Stimulated activated CD4-positive, alpha-beta T cell treated with anti-CD3 and anti-CD28 coated beads, TNF-alpha, amount 100 ng/mL, for 4 hours (primary cell): Measurements from ENCODE around the gene TRAF3IP1.

Source experiments
- DNase-seq, 3 experiments: peaks; one replicate each; pipeline ENCODE4 v3.0.0-alpha.2; 2020; ENCODE audit warnings: low read depth in 3 of 3

Gene TRAF3IP1

GRCh38 chr2:238408615-238409340 lies 88.5 kb downstream of the TRAF3IP1 start:
- DNase-seq = no peak

DNA sequence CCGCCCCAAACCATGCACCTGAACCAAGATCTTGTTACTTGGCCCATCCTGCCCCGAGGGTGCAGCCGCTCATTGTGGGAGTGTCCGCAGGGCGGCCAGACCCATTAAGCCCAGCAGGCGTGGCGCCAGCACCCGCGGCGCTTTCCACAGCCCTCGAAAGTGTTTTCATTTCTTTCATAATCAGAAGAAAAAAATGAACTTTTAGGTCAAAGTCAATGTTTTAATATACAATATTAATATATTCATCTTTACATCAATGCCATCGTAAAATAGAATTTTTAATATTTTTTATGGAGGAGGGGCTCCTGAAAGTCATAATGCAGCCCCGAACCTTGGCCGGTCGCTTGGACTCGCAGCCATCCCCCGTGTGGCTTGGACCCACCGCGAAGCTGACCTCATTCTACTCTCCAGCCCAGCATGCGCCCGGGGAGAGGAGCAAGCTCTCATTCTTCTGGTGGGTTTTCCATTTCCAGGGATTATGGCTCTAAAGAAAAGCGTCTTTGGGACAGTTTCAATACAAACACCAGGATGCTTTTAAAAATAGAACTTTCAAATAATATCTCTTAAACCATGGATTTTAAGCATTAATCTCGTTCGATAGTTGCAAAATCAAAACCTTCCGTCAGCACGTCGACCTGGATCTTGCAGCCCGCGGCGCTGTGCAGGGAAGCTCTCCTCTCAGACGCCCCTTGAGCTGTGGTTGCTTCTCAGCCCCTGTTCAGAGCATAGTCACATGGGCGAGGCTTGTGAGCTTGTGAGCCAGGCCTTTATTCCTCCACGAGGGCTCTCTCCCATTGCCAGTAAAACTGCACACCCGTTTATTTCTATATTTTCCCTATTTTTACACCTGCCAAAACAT lies 89.3 kb downstream of the TRAF3IP1 start:
- DNase-seq = no peak

DNA sequence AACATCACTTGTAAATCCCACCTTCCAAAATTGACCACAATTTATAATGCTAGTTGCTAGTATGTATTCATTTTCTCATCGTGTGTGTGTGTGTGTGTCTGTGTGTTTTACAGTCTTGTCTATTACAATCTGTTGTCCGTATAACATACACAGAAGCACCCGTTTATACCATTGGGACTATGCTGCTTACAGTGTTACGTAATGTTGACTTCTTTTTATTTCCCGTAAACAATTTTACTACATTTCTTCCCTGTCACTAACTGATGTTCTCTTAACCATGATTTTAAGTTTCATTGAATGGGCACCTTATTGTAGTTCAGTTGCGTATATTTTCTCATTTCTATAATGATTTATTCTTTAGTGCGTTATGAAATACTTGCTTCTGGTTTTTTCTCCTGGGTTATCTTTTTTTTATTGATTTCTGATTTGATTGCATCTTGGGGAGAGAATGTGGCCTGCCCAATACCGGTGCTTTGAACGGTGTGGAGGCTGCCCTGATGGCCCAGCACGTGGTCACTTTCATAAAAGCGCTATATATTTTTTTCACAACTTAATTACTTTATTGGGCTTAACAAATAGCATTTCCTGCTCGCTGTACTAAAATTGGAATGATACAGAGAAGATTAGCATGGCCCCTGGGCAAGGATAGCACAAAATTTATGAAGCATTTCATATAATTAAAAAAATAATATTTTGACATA lies 91.9 kb downstream of the TRAF3IP1 start:
- no peak for DNase-seq

- no peak for DNase-seq
Measured at GRCh38 chr2:238413368-238413767, 93.0 kb downstream of the TRAF3IP1 start.

- no peak for DNase-seq
Measured at GRCh38 chr2:238415036-238415764, 94.9 kb downstream of the TRAF3IP1 start.

GRCh38 chr2:238415893-238416292 lies 95.6 kb downstream of the TRAF3IP1 start:
- no peak for DNase-seq

DNA sequence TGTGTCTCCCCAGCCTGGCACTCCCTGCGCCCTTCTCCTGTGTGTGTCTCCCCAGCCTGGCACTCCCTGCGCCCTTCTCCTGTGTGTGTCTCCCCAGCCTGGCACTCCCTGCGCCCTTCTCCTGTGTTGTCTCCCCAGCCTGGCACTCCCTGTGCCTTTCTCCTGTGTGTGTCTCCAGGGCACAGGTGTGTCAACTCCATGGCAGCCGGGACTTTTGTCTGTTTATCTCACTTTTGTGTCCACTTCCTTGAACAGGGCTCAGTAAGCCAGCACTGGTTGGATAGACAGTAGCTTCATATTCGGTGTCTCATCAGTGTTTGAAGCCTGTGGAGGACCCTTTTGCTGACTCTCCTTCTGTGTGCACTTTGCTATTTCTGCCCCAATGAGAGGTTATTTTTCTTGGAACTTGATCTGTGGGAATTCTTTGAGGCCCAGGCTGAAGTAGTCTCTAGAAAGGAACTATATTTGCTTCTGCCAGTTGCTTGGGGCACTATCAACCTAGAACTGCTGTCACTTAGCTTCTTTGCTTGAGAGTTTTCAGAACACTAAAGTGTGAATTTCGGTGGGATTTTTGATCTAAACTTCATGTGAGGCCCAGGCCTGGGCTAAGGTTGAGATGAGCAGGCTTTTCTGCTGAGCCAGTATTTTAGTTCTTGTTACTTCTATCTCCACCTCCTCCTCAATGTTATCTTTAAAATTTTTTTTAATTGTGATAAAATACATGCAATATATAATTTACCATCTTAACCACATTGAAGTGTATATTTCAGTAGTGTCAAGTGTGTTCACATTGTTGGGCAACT lies 98.1 kb downstream of the TRAF3IP1 start:
- no peak for DNase-seq

DNA sequence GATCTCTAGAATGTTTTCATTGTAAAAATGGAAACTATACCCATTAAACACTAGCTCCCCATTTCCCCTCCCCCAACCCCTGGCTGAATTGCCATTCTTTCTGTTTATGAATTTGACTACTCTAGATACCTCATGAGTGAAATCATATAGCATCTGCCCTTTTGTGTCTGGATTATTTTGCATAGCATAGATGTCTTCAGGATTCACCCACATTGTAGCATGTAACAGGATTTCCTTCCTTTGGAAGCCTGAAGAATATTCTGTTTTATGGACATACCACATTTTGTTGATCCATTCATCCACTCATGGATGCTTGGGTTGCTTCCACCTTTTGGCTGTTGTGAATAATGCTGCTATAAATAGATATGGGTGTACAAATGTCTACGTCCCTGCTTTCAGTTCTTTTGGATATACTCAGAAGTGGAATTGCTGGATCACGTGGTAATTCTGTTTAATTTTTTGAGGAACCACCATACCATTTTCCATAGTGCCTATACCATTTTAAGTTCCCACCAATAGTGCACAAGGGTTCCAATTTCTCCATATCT lies 98.8 kb downstream of the TRAF3IP1 start:
- DNase-seq = no peak

- no peak for DNase-seq
Measured at GRCh38 chr2:238420442-238420841, 100.1 kb downstream of the TRAF3IP1 start.

- DNase-seq = no peak
Measured at GRCh38 chr2:238420878-238421694, 100.8 kb downstream of the TRAF3IP1 start.

- no peak for DNase-seq
Measured at GRCh38 chr2:238421695-238422035, 101.3 kb downstream of the TRAF3IP1 start.

DNA sequence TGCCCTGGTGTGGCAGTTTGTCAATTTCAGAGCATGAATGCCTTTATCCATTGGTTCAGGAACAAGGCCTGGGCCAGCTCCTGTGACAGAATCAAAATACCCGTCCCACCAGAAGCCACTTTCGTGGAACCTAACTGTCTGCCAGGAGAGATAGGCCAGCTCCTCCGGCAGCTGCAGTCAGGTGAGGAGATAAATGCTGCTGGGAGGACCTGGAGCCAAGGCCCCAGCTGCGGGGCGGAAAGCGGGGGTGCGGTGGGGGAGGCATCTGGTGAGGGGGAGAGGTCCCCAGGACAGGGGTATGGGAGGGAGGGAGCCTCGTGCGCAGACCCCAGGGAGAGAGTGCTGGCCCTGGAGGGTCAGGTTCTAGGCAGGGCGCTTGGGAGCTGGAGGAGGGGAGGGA lies 102.0 kb downstream of the TRAF3IP1 start:
- no peak for DNase-seq

DNA sequence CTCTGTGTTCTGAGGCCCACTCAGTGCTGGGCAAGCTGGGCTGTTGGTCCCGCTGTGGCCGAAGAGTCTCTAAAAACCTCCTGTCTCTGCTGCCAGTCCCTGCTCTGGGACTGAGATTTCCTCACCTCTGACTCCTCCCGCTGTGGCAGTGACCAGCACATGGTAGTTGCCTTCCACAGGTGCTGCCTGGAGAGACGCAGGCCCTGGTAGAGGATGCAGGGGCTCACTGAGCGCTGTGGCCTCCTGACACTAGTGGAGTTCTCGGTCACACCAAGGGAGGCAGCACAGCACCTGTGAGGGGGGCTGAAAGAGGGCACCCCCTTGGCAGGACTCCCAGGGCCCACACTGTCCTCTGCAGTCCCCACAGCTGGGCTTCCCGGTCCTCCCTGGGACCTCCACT lies 102.6 kb downstream of the TRAF3IP1 start:
- no peak for DNase-seq

DNA sequence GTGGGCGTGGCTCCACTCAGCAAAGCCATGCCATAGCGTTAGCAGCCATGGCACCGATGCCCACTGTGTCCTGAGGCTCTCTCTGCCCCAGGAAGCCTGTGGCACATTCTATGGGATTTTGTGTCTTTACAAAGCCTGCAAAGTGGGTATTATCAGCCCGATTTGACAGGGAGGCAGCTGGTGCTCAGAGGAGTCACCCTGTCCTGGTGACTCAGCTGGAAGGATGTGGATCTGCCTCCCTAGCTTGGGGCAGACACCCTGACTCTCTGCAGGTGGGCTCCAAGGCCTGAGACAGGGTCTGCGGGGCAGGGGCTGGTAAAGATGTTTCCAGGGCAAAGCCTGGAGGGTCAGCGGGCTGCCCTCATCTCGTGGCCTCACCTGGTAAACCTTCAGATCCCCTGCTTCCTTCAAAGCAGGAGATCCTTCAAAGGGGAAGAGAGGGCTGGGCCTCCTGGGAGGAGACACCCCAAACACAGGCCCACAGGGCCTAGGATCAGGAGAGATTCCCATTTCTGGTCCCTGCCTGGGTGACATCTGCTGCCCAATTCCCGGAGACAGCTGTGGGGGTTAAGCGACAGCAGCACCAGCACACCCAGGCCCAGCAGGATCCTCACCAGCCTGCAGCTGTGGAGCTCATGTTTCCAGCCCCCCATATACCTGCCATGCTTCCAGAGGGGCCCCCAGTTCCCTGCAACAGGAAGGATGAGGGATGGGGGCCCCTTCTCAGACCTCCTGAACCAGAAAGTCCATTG lies 103.4 kb downstream of the TRAF3IP1 start:
- no peak for DNase-seq

GRCh38 chr2:238424313-238424700 lies 104.0 kb downstream of the TRAF3IP1 start:
- DNase-seq = no peak

DNA sequence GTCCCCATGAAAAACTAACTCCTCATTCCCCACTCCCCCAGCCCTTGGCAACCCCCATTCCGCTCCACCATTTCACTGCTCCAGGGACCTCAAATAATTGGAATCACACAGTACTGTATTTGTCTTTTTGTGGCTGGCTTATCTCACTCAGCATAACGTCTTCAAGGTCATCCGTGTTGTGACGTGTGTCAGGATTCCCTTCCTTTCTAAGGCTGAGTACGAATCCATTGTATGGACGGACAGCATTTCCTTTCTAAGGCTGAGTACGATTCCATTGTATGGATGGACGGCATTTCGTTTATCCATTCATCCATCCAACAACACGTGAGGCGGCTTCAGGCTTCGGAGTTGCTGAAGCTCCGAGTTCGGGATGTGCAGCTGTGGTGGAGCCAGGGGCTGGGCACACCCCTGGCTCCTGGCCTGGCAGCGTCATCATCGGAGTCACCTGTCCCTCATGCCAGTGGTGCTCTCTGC lies 105.2 kb downstream of the TRAF3IP1 start:
- no peak for DNase-seq

DNA sequence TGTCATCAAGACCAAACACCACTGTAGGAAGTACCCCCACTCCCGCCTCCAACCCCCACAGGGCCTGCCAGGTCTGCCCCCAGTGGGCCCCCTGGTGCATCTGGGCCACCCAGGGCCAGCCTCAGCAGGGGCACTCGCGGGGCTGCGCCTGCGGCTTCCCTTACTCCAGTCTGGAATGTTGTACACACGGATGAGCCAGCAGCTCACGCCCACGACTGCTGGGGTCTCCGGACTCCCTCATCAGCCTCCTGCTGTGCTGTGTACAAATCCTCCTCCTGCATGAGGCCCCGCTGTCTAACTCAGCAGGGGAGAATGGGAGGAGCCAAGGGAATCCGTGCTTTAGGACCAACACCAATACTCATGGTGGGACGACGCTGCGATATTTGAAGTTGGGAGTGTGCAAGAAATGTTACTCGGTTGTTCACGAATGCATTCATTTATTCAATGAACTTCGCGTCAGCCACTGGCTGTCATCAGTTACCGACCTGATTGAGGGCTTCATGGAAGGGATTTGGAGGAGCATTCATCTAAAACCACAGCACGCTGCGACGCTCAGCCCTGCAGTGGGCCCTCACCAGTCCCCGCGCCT lies 105.8 kb downstream of the TRAF3IP1 start:
- no peak for DNase-seq

DNA sequence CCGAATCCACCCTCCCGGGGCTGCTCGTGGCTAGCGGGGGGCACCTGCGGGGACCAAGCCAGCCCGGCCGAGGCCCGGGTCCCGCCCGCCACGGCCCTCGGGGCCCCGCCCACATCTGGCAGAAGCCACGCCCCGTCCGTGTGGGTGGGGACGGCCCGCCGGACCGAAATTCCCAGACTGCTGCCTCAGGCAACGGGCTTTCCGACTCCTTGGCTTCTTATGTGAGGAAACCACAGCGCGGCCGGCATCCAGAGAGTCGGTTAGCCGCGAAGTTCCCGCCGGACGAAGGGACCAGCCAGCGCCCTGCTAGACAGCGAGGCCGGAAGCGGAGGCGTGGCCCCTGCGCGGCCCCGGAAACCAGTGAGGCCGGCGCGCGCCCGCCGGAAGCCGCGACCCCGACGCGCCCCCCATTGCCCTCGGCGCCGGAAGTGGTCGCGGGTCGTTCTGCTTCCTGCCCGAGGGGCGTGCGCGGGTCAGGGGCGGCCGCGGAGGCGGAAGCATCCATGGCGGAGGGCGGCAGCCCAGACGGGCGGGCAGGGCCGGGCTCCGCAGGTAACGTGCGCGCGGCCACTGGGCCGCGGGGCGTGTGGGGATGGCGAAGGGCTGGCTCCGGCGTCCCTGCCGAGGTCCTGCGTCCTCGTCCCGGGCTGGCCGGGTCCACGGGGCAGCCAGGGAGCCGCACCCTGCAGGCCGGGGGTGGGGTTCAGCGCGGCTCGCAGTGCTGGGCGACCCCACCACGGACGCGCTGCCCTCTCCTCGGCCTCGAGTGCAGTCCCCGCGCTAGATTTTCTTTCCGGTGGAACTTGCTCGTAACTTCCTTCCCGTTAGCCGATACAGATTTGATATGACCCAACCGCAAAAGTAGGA lies 106.5 kb downstream of the TRAF3IP1 start, which contains the start of gene ASB1:
Gene ASB1, plus strand, starts transcription at position 360 of the 867 bp plus-strand sequence. Its CDS starts 144 bp downstream, at position 504.
- peak; percentile 51 to 75 (median 58) for DNase-seq
